ENCODE data around the gene SELPLG. TPM values are rescaled to one million over a fixed set of nuclear protein-coding genes. Genes with fewer than 3 reads are reported as not detected.

SELPLG gene
- total RNA-seq, 1 donor from 2014 or later = 0.34 TPM

DNA sequence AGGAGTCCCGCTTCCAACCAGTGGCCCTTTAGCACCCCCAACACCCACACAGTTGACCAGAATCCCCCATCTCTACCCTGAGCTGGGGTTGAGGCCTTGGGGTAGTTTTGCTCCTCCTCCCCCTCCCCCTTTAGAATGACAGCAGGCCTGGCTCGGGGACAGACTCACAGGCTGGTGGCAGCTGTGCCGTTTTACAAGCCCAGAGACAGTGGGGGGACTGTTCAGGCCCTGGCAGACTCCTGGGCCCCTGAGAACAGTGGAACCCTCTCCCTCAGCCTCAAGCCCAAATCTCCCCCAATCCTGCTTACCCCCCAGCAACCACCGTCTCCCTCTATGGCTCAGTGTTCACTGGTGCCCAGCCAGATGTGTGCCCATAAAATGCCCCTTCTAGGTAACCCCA lies 45.9 kb downstream of the SELPLG start:
- Mint-ChIP-seq H3K27me3 (ENCODE audit: unreplicated experiment) (peaks cover 4% of the 10 kb centered on the region), H3K36me3 (ENCODE audit: unreplicated experiment) (no peaks in the 10 kb centered on the region), H3K9me3 (ENCODE audit: unreplicated experiment) (peaks cover 6% of the 10 kb centered on the region), H3K27ac (ENCODE audit: unreplicated experiment) (peak overlapping the region; percentile 52), H3K4me1 (ENCODE audit: low read depth, unreplicated experiment) (peaks cover 23% of the 10 kb centered on the region), H3K4me3 (ENCODE audit: unreplicated experiment) (peak overlapping the region; percentile 34)
- DNase-seq = no peak
- TF ChIP-seq, protein P1, sequence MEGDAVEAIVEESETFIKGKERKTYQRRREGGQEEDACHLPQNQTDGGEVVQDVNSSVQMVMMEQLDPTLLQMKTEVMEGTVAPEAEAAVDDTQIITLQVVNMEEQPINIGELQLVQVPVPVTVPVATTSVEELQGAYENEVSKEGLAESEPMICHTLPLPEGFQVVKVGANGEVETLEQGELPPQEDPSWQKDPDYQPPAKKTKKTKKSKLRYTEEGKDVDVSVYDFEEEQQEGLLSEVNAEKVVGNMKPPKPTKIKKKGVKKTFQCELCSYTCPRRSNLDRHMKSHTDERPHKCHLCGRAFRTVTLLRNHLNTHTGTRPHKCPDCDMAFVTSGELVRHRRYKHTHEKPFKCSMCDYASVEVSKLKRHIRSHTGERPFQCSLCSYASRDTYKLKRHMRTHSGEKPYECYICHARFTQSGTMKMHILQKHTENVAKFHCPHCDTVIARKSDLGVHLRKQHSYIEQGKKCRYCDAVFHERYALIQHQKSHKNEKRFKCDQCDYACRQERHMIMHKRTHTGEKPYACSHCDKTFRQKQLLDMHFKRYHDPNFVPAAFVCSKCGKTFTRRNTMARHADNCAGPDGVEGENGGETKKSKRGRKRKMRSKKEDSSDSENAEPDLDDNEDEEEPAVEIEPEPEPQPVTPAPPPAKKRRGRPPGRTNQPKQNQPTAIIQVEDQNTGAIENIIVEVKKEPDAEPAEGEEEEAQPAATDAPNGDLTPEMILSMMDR (IDR thresholded peaks at IDR 0.05; ENCODE audit: partially characterized antibody, unreplicated experiment) = no peak

DNA sequence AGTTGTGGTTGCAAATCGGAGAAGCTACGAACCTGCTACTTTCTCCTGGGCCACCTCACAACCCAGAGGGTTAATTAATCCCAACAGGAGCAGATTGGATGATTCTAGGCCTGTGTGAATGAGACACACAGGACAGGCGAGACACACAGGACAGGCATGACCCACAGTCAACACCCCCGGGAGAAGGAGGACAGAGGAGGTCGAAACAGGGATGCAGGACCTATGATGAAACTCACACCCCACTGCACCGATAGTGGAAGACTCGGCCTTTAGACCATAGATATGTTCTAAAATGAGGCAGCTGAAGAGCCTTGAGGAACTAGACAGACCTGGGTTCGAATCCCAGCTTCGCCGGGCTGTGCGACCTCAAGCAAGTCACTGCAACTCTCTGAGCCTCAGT lies 47.4 kb downstream of the SELPLG start:
- no peak for DNase-seq
- Mint-ChIP-seq H3K27ac (ENCODE audit: unreplicated experiment) (no peak overlapping the region), H3K4me1 (ENCODE audit: low read depth, unreplicated experiment) (peaks cover 23% of the 10 kb centered on the region), H3K4me3 (ENCODE audit: unreplicated experiment) (no peak overlapping the region), H3K36me3 (ENCODE audit: unreplicated experiment) (no peaks in the 10 kb centered on the region), H3K9me3 (ENCODE audit: unreplicated experiment) (peaks cover 6% of the 10 kb centered on the region), H3K27me3 (ENCODE audit: unreplicated experiment) (peaks cover 4% of the 10 kb centered on the region)
- TF ChIP-seq, protein P1 (IDR thresholded peaks at IDR 0.05; ENCODE audit: partially characterized antibody, unreplicated experiment) = no peak

DNA sequence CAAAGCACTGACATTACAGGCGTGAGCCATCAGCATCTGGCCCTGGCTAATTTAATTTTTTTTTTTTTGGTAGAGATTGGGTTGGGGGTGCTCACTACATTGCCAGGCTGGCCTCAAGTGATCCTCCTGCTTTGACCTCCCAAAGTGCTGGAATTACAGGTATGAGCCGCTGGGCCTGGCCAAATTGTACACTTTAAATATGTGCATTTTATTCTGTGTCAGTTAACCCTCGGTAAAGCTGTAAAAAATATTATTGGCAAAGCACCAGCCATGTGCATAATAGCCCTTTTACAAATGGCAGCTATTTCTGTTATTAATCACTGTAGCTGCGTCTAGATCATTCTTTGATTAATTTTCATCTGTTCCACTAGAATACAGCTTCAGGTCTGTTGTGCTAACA lies 47.8 kb downstream of the SELPLG start:
- TF ChIP-seq, protein P1 (IDR thresholded peaks at IDR 0.05; ENCODE audit: partially characterized antibody, unreplicated experiment) = no peak
- no peak for DNase-seq
- no peaks in the 10 kb centered on the region for H3K36me3 Mint-ChIP-seq (ENCODE audit: unreplicated experiment)
- peaks cover 4% of the 10 kb centered on the region for H3K27me3 Mint-ChIP-seq (ENCODE audit: unreplicated experiment)
- peaks cover 23% of the 10 kb centered on the region for H3K4me1 Mint-ChIP-seq (ENCODE audit: low read depth, unreplicated experiment)
- no peak overlapping the region for H3K4me3 Mint-ChIP-seq (ENCODE audit: unreplicated experiment)
- H3K9me3 Mint-ChIP-seq (ENCODE audit: unreplicated experiment) = peaks cover 6% of the 10 kb centered on the region
- H3K27ac Mint-ChIP-seq (ENCODE audit: unreplicated experiment) = no peak overlapping the region

DNA sequence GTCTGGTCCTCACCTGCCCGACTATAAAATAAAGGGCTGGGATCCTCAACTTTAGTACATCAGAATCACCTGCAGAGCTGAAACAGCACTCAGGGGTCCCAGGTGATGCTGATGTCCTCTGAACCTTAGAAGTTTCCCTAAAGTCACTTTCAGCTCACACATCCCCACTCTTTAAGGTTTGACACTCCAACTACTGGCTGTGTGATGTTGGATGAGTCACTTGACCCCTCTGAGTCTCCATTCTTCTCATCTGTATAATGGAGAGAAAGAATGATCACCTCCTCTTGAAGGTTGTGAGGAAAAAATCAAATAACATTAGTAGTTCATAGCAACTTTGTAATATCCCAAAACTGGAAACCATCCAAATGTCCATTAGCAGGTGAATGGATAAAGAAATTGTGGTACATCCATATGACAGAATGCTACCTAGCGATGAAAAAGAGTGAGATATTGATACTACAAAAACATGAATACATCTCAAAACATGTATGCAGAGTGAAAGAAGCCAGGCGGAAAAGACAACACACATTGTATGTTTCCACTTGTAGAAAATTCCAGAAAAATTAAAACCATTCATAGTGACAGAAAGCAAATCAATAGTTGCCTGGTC lies 49.1 kb downstream of the SELPLG start:
- Mint-ChIP-seq H3K36me3 (ENCODE audit: unreplicated experiment) (no peaks in the 10 kb centered on the region), H3K27ac (ENCODE audit: unreplicated experiment) (no peak overlapping the region), H3K4me1 (ENCODE audit: low read depth, unreplicated experiment) (peaks cover 23% of the 10 kb centered on the region), H3K9me3 (ENCODE audit: unreplicated experiment) (peaks cover 6% of the 10 kb centered on the region), H3K4me3 (ENCODE audit: unreplicated experiment) (peak overlapping the region; percentile 14), H3K27me3 (ENCODE audit: unreplicated experiment) (peaks cover 2% of the 10 kb centered on the region)
- TF ChIP-seq, protein P1 (IDR thresholded peaks at IDR 0.05; ENCODE audit: partially characterized antibody, unreplicated experiment) = no peak
- DNase-seq = no peak

DNA sequence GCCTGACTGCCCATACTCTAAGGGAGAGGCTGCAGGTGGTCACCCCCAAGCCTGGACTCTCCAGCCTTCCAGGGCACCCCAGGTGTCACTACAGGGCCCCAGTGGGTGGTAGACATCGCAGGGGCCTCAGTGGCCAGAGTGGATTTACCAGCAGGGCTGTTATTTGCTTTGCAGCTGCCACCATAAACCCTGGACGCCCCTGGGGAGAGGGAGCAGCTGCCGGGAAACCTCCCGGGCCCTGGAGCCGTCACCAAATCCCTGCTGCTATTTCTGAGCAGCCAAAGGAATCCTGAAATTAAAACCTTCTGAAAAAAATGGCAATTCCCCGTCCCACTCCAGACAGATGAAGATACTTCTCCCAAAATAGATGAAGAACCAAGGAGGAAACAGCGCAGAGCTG lies 49.7 kb downstream of the SELPLG start:
- H3K4me1 Mint-ChIP-seq (ENCODE audit: low read depth, unreplicated experiment) = peaks cover 22% of the 10 kb centered on the region
- peaks cover 8% of the 10 kb centered on the region for H3K9me3 Mint-ChIP-seq (ENCODE audit: unreplicated experiment)

More for the DNA sequence above, 49.7 kb downstream of the SELPLG start:
- H3K36me3 Mint-ChIP-seq (ENCODE audit: unreplicated experiment) = no peaks in the 10 kb centered on the region
- H3K27me3 Mint-ChIP-seq (ENCODE audit: unreplicated experiment) = peaks cover 3% of the 10 kb centered on the region
- peak; percentile 74 for DNase-seq
- no peak overlapping the region for H3K4me3 Mint-ChIP-seq (ENCODE audit: unreplicated experiment)
- TF ChIP-seq, protein P1 (IDR thresholded peaks at IDR 0.05; ENCODE audit: partially characterized antibody, unreplicated experiment) = no peak
- no peak overlapping the region for H3K27ac Mint-ChIP-seq (ENCODE audit: unreplicated experiment)
